ENCODE measurements around the gene NT5DC1. TPM values are rescaled to one million over a fixed set of nuclear protein-coding genes. Genes with fewer than 3 reads are reported as not detected.

The NT5DC1 gene
- total and polyA plus RNA-seq, 10 of the 15 experiments (the other 5 are each of a cell fraction or from before 2014, with no cell fraction given), result 40.8 to 140 (median 66.8) TPM

- SMC1A ChIA-PET (ENCODE audit: uncharacterized antibody, unreplicated experiment), result interaction anchor here (1.7 to 2.8 kb wide), 2 partner anchors 11 to 38 kb away, joined by 5 to 14 read pairs; no protein-coding TSS in a partner anchor
- 90% methylated on average over 2 of the region's 2 CpGs for WGBS (ENCODE audit: insufficient coverage, insufficient replicate concordance, low lambda C conversion rate, missing lambda C conversion rate)
- H3K36me3 ChIP-seq (ENCODE audit: control insufficient read depth in 2 of 2, insufficient read depth in 2 of 2, low read length in 1 of 2), result no peaks in the 10 kb centered on the region; a peak in 1 of 4 replicates
- BruUV-seq (replicated peaks), result no TSS peak
- POLR2A ChIA-PET, result no interaction called here
- in situ Hi-C loops (cut with MboI) (no loop called here), intact Hi-C loops (cut with micrococcal nuclease; ENCODE audit: unreplicated experiment) (no loop called here)
- peaks cover 11% of the 10 kb centered on the region for H3K4me1 ChIP-seq (ENCODE audit: control insufficient read depth, insufficient read depth, low read length)
- H2AFZ ChIP-seq (ENCODE audit: control insufficient read depth, low read depth, low read length), result no peak overlapping the region
- RAD21 ChIA-PET (ENCODE audit: unreplicated experiment), result interaction anchor here (0.9 to 2.5 kb wide), 3 partner anchors 9 to 46 kb away, joined by 3 to 8 read pairs (median 3); no protein-coding TSS in a partner anchor
- H4K20me1 ChIP-seq (ENCODE audit: control insufficient read depth, insufficient read depth), result no peaks in the 10 kb centered on the region
- CTCF ChIA-PET, result interaction anchor here (0.7 kb wide), 1 partner anchor 31 kb away, joined by 3 read pairs; no protein-coding TSS in a partner anchor
- ATAC-seq, result no peak
- no peak overlapping the region for H3K9ac ChIP-seq (ENCODE audit: control insufficient read depth, insufficient read depth, low read length)
- no peaks in the 10 kb centered on the region for H3K27me3 ChIP-seq (replicated peaks in 1 of 2; ENCODE audit: control insufficient read depth in 2 of 2, insufficient read depth in 2 of 2, low read length in 1 of 2)
- no peak for FAIRE-seq
- no peaks in the 10 kb centered on the region; the same call in 2 of the 3 replicates for H3K9me3 ChIP-seq (replicated peaks; ENCODE audit: control insufficient read depth, insufficient read depth, low read length)
- H3K27ac ChIP-seq (ENCODE audit: control insufficient read depth, insufficient read depth), result no peak overlapping the region
- no peaks in the 10 kb centered on the region for H3K79me2 ChIP-seq (ENCODE audit: control insufficient read depth, insufficient read depth, low read length)
- DNase-seq (ENCODE audit: low read depth, low spot score), result no peak
- no peak overlapping the region for H3K4me2 ChIP-seq (ENCODE audit: control insufficient read depth, insufficient read depth)
- H3K4me3 ChIP-seq, result no peak overlapping the region
- no peak for TF ChIP-seq TCF7 (IDR thresholded peaks at IDR 0.05; ENCODE audit: borderline replicate concordance)
- no peak for TF ChIP-seq POU2F2 (IDR thresholded peaks at IDR 0.05; ENCODE audit: borderline replicate concordance, low read depth, low read length)
- TF ChIP-seq, protein P1, sequence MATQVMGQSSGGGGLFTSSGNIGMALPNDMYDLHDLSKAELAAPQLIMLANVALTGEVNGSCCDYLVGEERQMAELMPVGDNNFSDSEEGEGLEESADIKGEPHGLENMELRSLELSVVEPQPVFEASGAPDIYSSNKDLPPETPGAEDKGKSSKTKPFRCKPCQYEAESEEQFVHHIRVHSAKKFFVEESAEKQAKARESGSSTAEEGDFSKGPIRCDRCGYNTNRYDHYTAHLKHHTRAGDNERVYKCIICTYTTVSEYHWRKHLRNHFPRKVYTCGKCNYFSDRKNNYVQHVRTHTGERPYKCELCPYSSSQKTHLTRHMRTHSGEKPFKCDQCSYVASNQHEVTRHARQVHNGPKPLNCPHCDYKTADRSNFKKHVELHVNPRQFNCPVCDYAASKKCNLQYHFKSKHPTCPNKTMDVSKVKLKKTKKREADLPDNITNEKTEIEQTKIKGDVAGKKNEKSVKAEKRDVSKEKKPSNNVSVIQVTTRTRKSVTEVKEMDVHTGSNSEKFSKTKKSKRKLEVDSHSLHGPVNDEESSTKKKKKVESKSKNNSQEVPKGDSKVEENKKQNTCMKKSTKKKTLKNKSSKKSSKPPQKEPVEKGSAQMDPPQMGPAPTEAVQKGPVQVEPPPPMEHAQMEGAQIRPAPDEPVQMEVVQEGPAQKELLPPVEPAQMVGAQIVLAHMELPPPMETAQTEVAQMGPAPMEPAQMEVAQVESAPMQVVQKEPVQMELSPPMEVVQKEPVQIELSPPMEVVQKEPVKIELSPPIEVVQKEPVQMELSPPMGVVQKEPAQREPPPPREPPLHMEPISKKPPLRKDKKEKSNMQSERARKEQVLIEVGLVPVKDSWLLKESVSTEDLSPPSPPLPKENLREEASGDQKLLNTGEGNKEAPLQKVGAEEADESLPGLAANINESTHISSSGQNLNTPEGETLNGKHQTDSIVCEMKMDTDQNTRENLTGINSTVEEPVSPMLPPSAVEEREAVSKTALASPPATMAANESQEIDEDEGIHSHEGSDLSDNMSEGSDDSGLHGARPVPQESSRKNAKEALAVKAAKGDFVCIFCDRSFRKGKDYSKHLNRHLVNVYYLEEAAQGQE (IDR thresholded peaks at IDR 0.05; ENCODE audit: low read depth, low read length), result no peak
- TF ChIP-seq NFIC (IDR thresholded peaks at IDR 0.05; ENCODE audit: low read depth, low read length), result no peak
- no peak for TF ChIP-seq ELK1 (IDR thresholded peaks at IDR 0.05; ENCODE audit: low read depth, low read length)
- no peak for TF ChIP-seq KAT2A (conservative IDR thresholded peaks at IDR 0.05; ENCODE audit: control insufficient read depth, low read depth, low read length)
- no peak for TF ChIP-seq HDAC6 (IDR thresholded peaks at IDR 0.05; ENCODE audit: unreplicated experiment)
- TF ChIP-seq ESRRA (IDR thresholded peaks at IDR 0.05; ENCODE audit: low read length), result no peak
- TF ChIP-seq RCOR1 (conservative IDR thresholded peaks at IDR 0.05; ENCODE audit: low read depth, low read length), result no peak
- TF ChIP-seq IKZF2 (IDR thresholded peaks at IDR 0.05), result no peak
- TF ChIP-seq E2F8 (IDR thresholded peaks at IDR 0.05; ENCODE audit: low read depth, partially characterized antibody), result no peak
- TF ChIP-seq ZNF24 (IDR thresholded peaks at IDR 0.05), result no peak
- TF ChIP-seq GABPA (IDR thresholded peaks at IDR 0.05; ENCODE audit: low read depth), result no peak
- no peak for TF ChIP-seq MTA3 (IDR thresholded peaks at IDR 0.05; ENCODE audit: borderline replicate concordance, low read length)
- TF ChIP-seq MEF2A (IDR thresholded peaks at IDR 0.05; ENCODE audit: insufficient read depth, low read depth, low read length), result no peak
These were observed 42.9 kb upstream of the NT5DC1 start for GRCh38 chr6:116057766-116058165.

All from GM12878 (cell line).